Measurements from ENCODE around the gene INTS1.

DNA sequence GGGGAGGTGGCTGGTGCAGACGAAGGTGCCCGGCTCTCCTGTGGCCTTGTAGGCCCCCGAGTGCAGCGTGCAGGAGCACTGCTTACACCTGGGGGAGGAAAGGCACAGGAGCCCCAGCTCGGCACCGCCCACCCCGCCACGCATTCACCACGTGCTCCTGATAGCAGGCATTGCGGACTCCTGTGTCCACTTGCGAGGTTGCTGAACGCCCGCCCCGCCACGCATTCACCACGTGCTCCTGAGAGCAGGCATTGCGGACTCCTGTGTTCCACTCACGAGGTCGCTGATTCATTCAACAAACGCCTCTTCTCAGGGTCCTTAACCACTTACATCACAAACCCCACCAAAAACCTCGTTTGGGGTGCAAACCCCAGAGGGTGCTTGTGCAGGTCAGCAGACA is 58.8 kb downstream of the INTS1 start:
- no peak for TF ChIP-seq EP300 (IDR thresholded peaks at IDR 0.05)
- TF ChIP-seq, protein P1, sequence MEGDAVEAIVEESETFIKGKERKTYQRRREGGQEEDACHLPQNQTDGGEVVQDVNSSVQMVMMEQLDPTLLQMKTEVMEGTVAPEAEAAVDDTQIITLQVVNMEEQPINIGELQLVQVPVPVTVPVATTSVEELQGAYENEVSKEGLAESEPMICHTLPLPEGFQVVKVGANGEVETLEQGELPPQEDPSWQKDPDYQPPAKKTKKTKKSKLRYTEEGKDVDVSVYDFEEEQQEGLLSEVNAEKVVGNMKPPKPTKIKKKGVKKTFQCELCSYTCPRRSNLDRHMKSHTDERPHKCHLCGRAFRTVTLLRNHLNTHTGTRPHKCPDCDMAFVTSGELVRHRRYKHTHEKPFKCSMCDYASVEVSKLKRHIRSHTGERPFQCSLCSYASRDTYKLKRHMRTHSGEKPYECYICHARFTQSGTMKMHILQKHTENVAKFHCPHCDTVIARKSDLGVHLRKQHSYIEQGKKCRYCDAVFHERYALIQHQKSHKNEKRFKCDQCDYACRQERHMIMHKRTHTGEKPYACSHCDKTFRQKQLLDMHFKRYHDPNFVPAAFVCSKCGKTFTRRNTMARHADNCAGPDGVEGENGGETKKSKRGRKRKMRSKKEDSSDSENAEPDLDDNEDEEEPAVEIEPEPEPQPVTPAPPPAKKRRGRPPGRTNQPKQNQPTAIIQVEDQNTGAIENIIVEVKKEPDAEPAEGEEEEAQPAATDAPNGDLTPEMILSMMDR (IDR thresholded peaks at IDR 0.05): no peak

All from sigmoid colon (tissue), 4 donors.